22Rv1 (cell line): Measurements from ENCODE around the gene CCDC187.

Experiments
- H3K27ac ChIP-seq: fragments of 450-650 bp; 2 replicates; pipeline ENCODE4 v1.5.1; 2017
- CTCF ChIP-seq: fragments of 450-650 bp; IDR thresholded peaks from 2 replicates; pipeline ENCODE4 v1.5.1; 2017; ENCODE audit warnings: mild to moderate bottlenecking
- ZFX ChIP-seq: fragments of 450-650 bp; IDR thresholded peaks from 2 replicates; pipeline ENCODE4 v1.6.1; 2017; ENCODE audit warnings: antibody characterized with exemption, borderline replicate concordance

CCDC187 gene

GRCh38 chr9:136284311-136284710 lies 19.6 kb downstream of the CCDC187 start:
- TF ChIP-seq ZFX (no peak), CTCF (no peak)
- no peak overlapping the region for H3K27ac ChIP-seq

- TF ChIP-seq ZFX (no peak), CTCF (peak; percentile 93)
Measured at GRCh38 chr9:136283291-136284235, 20.3 kb downstream of the CCDC187 start.

GRCh38 chr9:136282272-136282861 lies 21.5 kb downstream of the CCDC187 start:
- TF ChIP-seq ZFX, result no peak
- TF ChIP-seq CTCF, result no peak
- no peak overlapping the region for H3K27ac ChIP-seq

More at GRCh38 chr9:136283291-136284235, 20.3 kb downstream of the CCDC187 start:
- no peak overlapping the region for H3K27ac ChIP-seq

- H3K27ac ChIP-seq, result no peak overlapping the region
- no peak for TF ChIP-seq CTCF
- TF ChIP-seq ZFX, result no peak
Measured at GRCh38 chr9:136281421-136282271, 22.2 kb downstream of the CCDC187 start.

GRCh38 chr9:136280535-136281315 lies 23.2 kb downstream of the CCDC187 start:
- no peak overlapping the region for H3K27ac ChIP-seq
- TF ChIP-seq CTCF (no peak), ZFX (no peak)

- no peak for TF ChIP-seq ZFX
- no peak for TF ChIP-seq CTCF
- H3K27ac ChIP-seq, result no peak overlapping the region
Measured at GRCh38 chr9:136279471-136279870, 24.4 kb downstream of the CCDC187 start.
